BJ (cell line): Measurements from ENCODE around the gene VPS26A. TPM values are rescaled to one million over a fixed set of nuclear protein-coding genes. Genes with fewer than 3 reads are reported as not detected.

Source experiments
- CTCF ChIA-PET: fragments of 350-600 bp; formaldehyde crosslinking; extraction: SDS; loops from one replicate; lab custom pipeline; 2021; ENCODE audit warnings: antibody characterized with exemption, inconsistent platforms; lab: Yijun Ruan, JAX
- POLR2A ChIA-PET: fragments of 300-600 bp; sonication (Branson Sonifier 250); formaldehyde crosslinking; extraction: SDS; loops from one replicate; lab custom pipeline; 2021; ENCODE audit warnings: antibody characterized with exemption; lab: Charles Lee
- DNase-seq: peaks from one replicate; pipeline ENCODE4 v3.0.0-alpha.2; 2011; ENCODE audit warnings: low read depth
- H3K27me3 ChIP-seq: 2 replicates; pipeline ENCODE4 v1.6.0; 2011; ENCODE audit warnings: low read length; ENCODE audit not compliant: control insufficient read depth, insufficient read depth
- H3K36me3 ChIP-seq: 2 replicates; pipeline ENCODE4 v1.5.1; 2011; ENCODE audit warnings: low read length; ENCODE audit not compliant: control insufficient read depth, insufficient read depth
- H3K4me3 ChIP-seq: 2 replicates; pipeline ENCODE4 v1.5.1; 2011; ENCODE audit warnings: low read depth, mild to moderate bottlenecking, control low read depth, low read length
- polyA plus RNA-seq: library from polyadenylated mRNA; depleted of rRNA; stranded (reverse); fragments of >200 nt; gene quantifications from 2 replicates; pipeline ENCODE4 v1.2.3, GENCODE V29; 2011
- TF ChIP-seq, protein P1 (sequence below): IDR thresholded peaks from 2 replicates; pipeline ENCODE4 v1.5.1; 2011; ENCODE audit warnings: low read depth, mild to moderate bottlenecking, control low read depth, inconsistent platforms, low read length, moderate library complexity; ENCODE audit not compliant: insufficient read depth

The VPS26A gene
- polyA plus RNA-seq, 1 experiment, result 7.5 TPM

DNA sequence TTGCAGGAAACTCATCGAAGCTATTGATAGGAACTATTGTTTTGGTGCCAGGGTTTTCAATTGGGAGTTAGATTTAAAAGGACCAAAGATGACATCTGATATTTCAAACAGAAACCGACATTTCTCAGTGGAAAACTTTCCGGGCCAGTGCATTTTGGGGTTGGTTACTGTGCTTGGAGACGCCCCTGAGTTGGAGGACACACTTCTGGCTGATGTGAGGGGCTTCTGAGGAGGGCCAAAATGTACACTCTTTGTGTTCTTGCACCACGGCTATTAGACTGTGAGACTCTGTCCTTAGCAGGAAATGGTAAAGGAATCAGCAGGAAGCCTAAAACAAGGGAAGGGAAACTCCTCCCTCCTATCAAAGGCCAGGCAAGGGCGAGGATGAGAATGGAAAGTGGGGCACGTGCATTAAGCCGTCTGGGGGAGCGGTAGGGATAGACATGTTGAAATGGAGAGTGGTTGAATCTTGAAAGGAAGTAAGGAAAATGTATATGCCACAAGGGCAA, 37.9 kb upstream of the VPS26A start:
- no peak for DNase-seq
- H3K4me3 ChIP-seq, result no peak overlapping the region
- ChIA-PET POLR2A (no interaction called here), CTCF (interaction anchor here (0.7 to 1.4 kb wide), 2 partner anchors 10 to 14 kb away, joined by 3 to 4 read pairs; no protein-coding TSS in a partner anchor)
- TF ChIP-seq, protein P1, sequence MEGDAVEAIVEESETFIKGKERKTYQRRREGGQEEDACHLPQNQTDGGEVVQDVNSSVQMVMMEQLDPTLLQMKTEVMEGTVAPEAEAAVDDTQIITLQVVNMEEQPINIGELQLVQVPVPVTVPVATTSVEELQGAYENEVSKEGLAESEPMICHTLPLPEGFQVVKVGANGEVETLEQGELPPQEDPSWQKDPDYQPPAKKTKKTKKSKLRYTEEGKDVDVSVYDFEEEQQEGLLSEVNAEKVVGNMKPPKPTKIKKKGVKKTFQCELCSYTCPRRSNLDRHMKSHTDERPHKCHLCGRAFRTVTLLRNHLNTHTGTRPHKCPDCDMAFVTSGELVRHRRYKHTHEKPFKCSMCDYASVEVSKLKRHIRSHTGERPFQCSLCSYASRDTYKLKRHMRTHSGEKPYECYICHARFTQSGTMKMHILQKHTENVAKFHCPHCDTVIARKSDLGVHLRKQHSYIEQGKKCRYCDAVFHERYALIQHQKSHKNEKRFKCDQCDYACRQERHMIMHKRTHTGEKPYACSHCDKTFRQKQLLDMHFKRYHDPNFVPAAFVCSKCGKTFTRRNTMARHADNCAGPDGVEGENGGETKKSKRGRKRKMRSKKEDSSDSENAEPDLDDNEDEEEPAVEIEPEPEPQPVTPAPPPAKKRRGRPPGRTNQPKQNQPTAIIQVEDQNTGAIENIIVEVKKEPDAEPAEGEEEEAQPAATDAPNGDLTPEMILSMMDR, result no peak
- no peaks in the 10 kb centered on the region for H3K36me3 ChIP-seq
- H3K27me3 ChIP-seq, result no peaks in the 10 kb centered on the region

DNA sequence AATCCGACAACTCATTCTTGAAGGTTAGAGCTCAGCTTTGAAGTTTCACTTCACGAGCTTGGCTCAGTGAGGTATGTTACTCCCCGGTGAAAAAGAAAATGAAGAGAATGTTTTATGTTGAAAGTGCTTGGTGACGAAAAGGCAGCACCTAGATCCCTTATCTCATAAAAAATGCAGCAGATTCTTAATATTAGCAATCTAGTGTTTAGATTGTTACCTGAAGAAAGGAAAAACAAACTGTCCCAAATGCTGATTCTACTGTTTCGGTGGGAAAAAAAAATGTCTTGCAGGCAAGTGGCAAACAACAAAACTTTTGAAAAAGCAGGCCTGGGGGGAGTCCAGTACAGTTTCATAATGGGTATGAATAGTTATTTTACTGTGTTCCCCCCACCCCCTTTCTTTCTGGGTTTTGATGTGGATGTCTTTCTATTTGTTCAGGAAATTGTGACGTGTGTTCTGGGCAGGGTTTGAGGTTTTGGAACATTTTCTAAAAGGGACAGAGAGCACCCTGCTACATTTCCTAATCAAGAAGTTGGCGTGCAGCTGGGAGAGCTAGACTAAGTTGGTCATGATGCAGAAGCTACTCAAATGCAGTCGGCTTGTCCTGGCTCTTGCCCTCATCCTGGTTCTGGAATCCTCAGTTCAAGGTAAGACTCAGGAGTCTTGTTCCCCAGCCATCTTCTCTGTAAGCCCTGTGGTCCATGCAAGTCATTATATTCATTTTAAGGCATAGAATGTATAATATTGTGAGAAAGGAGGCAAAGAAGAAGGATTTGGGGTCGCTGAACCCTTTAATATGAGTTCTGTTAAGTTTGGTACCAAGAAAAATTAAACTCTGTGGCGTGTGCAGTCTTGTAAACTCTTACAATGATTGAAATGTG, 36.1 kb upstream of the VPS26A start, which contains the start of gene SRGN:
Gene SRGN, plus strand, starts transcription at position 514 of the 881 bp plus-strand sequence. Its CDS starts 55 bp downstream, at position 569.
- CTCF ChIA-PET, result interaction anchor here (1.0 to 1.1 kb wide), 2 partner anchors 82 to 102 kb away, joined by 3 read pairs; no protein-coding TSS in a partner anchor
- no peaks in the 10 kb centered on the region for H3K27me3 ChIP-seq
- TF ChIP-seq, protein P1, result no peak
- DNase-seq, result no peak
- H3K4me3 ChIP-seq, result peak within 1 kb of the TSS; percentile 6
- POLR2A ChIA-PET, result no interaction called here
- H3K36me3 ChIP-seq, result no peaks in the 10 kb centered on the region

DNA sequence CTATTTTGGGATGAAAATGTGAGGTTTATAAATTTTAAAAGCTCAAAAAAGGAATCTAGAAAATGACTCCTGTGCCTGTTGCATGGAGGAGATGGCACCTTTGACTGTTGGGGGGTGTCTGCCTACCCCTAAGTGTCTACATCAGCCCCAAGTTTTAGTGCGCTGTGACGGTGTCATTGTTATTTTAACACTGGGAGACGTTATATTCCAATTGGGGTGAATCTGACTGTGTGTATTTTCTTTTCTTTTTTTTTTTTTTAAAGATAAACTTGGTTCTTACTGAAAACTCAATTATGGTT, 35.6 kb upstream of the VPS26A start:
- POLR2A ChIA-PET, result no interaction called here

DNA sequence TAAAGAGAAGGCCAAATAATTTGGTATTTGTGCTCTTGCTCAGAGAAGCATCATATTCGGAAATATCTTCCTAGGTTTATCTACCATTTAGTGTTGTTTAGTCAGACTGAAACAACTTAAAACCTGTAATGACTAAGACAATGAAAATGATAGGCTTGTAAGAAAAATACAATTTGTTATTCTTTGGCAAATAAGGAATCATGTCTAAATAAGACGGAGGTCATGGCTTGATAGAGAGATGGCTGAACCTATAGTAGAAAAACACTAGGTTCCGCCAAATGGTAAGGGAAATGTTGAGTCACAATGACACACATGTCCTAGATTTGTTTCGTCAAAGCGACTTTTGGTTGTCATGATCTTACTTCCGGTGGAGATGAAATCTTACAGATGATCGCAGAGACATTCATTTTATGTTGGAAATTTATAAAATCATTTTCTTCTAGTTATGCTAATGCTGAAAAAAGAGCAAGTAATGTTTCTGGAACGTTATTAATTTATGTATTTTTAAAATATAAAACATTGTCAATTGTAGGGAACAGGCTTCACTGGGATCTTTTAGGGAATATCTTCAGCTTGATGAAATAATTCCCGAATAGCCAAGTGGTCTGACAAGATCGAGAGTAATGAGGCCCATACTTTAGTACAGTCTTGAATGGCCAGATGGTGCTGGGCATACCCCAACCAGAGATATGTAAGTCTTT, 35.0 kb upstream of the VPS26A start:
- TF ChIP-seq, protein P1, result no peak
- no peak for DNase-seq
- ChIA-PET POLR2A (no interaction called here), CTCF (interaction anchor here (1.0 to 1.2 kb wide), 3 partner anchors 34 to 83 kb away, joined by 3 read pairs; no protein-coding TSS in a partner anchor)
- Histone ChIP-seq H3K4me3 (no peak overlapping the region), H3K27me3 (no peaks in the 10 kb centered on the region), H3K36me3 (no peaks in the 10 kb centered on the region)

More for the DNA sequence above, 35.6 kb upstream of the VPS26A start:
- Histone ChIP-seq H3K36me3 (no peaks in the 10 kb centered on the region), H3K27me3 (no peaks in the 10 kb centered on the region), H3K4me3 (peak overlapping the region; percentile 6)
- TF ChIP-seq, protein P1, result no peak
- no peak for DNase-seq
- CTCF ChIA-PET, result interaction anchor here (1.0 kb wide), 1 partner anchor 82 kb away, joined by 3 read pairs; no protein-coding TSS in a partner anchor
